WTC11 (cell line): ENCODE data around the gene DNAH11. TPM values are rescaled to one million over a fixed set of nuclear protein-coding genes. Genes with fewer than 3 reads are reported as not detected.

Experiments
- ATAC-seq: fragments of 200-7000 bp; cut with Tn5 transposase; 2 replicates; pipeline ENCODE4 v1.10.0; 2021; ENCODE audit warnings: mild to moderate bottlenecking, moderate library complexity
- CTCF ChIA-PET: fragments of 300-600 bp; sonication (Branson Sonifier 250); formaldehyde crosslinking; loops from one replicate; lab custom pipeline; 2021; ENCODE audit warnings: antibody characterized with exemption; lab: Charles Lee
- POLR2A ChIA-PET: fragments of 350-600 bp; sonication (Branson Sonifier 250); formaldehyde crosslinking; loops from one replicate; lab custom pipeline; 2021; ENCODE audit warnings: antibody characterized with exemption; lab: Charles Lee
- DNase-seq: peaks from one replicate; pipeline ENCODE4 v3.0.0; 2021; ENCODE audit warnings: low spot score
- H3K27ac Mint-ChIP-seq: 2 replicates; pipeline ENCODE4 v1.8.0; 2021; ENCODE audit warnings: mixed read lengths
- H3K27me3 Mint-ChIP-seq: 2 replicates; pipeline ENCODE4 v1.8.0; 2021; ENCODE audit warnings: low read depth, mild to moderate bottlenecking, moderate library complexity, mixed read lengths
- H3K36me3 Mint-ChIP-seq: 2 replicates; pipeline ENCODE4 v1.8.0; 2021; ENCODE audit warnings: mixed read lengths
- H3K4me1 Mint-ChIP-seq: 2 replicates; pipeline ENCODE4 v1.8.0; 2022; ENCODE audit warnings: mixed read lengths
- H3K4me3 Mint-ChIP-seq: 2 replicates; pipeline ENCODE4 v1.8.0; 2021; ENCODE audit warnings: mild to moderate bottlenecking, moderate library complexity, mixed read lengths
- H3K9me3 Mint-ChIP-seq: 2 replicates; pipeline ENCODE4 v1.8.0; 2021; ENCODE audit warnings: mixed read lengths
- ATF1 ChIP-seq: sonication (generic); formaldehyde crosslinking; IDR thresholded peaks from 2 replicates; pipeline ENCODE4 v1.8.1; 2023; ENCODE audit warnings: mild to moderate bottlenecking, moderate library complexity, missing genetic modification reagents
- ATF2 ChIP-seq: sonication (generic); formaldehyde crosslinking; IDR thresholded peaks from 2 replicates; pipeline ENCODE4 v1.8.1; 2022; ENCODE audit warnings: low read depth, missing genetic modification reagents, borderline replicate concordance
- CREM ChIP-seq: sonication (generic); formaldehyde crosslinking; IDR thresholded peaks from 2 replicates; pipeline ENCODE4 v1.8.1; 2022; ENCODE audit warnings: mild to moderate bottlenecking, missing genetic modification reagents, moderate library complexity
- ELF4 ChIP-seq: sonication (generic); formaldehyde crosslinking; IDR thresholded peaks from 2 replicates; pipeline ENCODE4 v1.8.1; 2022; ENCODE audit warnings: low read depth, mild to moderate bottlenecking, moderate library complexity, missing genetic modification reagents
- EMX1 ChIP-seq: fragments of 250-450 bp; sonication (Bioruptor Pico); IDR thresholded peaks from 2 replicates; pipeline ENCODE4 v1.8.0; 2021; ENCODE audit warnings: mild to moderate bottlenecking
- ETV6 ChIP-seq: sonication (generic); formaldehyde crosslinking; IDR thresholded peaks from 2 replicates; pipeline ENCODE4 v1.8.1; 2022; ENCODE audit warnings: mild to moderate bottlenecking, missing genetic modification reagents
- GABPB1 ChIP-seq: sonication (generic); formaldehyde crosslinking; IDR thresholded peaks from 2 replicates; pipeline ENCODE4 v1.8.1; 2023; ENCODE audit warnings: mild to moderate bottlenecking, missing genetic modification reagents
- GRHL2 ChIP-seq: fragments of 250-450 bp; sonication (Bioruptor Pico); IDR thresholded peaks from 2 replicates; pipeline ENCODE4 v1.8.0; 2022; ENCODE audit warnings: mild to moderate bottlenecking, moderate library complexity; ENCODE audit not compliant: insufficient replicate concordance, severe bottlenecking
- GTF2I ChIP-seq: fragments of 250-450 bp; sonication (Bioruptor Pico); conservative IDR thresholded peaks from 2 replicates; pipeline ENCODE4 v1.4.0; 2021; ENCODE audit warnings: mild to moderate bottlenecking
- NR2C2 ChIP-seq: sonication (generic); formaldehyde crosslinking; IDR thresholded peaks from 2 replicates; pipeline ENCODE4 v1.8.0; 2022; ENCODE audit warnings: mild to moderate bottlenecking, missing genetic modification reagents
- PREB ChIP-seq: sonication (generic); formaldehyde crosslinking; IDR thresholded peaks from 2 replicates; pipeline ENCODE4 v1.8.1; 2022; ENCODE audit warnings: mild to moderate bottlenecking, missing genetic modification reagents, moderate library complexity, borderline replicate concordance
- RORB ChIP-seq: fragments of 250-450 bp; sonication (Bioruptor Pico); IDR thresholded peaks from 2 replicates; pipeline ENCODE4 v1.9.0; 2021; ENCODE audit warnings: mild to moderate bottlenecking
- SP1 ChIP-seq: sonication (generic); formaldehyde crosslinking; conservative IDR thresholded peaks from 2 replicates; pipeline ENCODE4 v1.8.1; 2022; ENCODE audit warnings: missing genetic modification reagents
- TP53 ChIP-seq: sonication (generic); formaldehyde crosslinking; IDR thresholded peaks from 2 replicates; pipeline ENCODE4 v1.8.1; 2023; ENCODE audit warnings: mild to moderate bottlenecking, missing genetic modification reagents
- ZNF121 ChIP-seq: sonication (generic); formaldehyde crosslinking; IDR thresholded peaks from 2 replicates; pipeline ENCODE4 v1.8.0; 2023; ENCODE audit warnings: missing genetic modification reagents
- ZNF232 ChIP-seq: sonication (generic); formaldehyde crosslinking; IDR thresholded peaks from 2 replicates; pipeline ENCODE4 v1.8.0; 2022; ENCODE audit warnings: mild to moderate bottlenecking, missing genetic modification reagents
- ZNF263 ChIP-seq: sonication (generic); formaldehyde crosslinking; IDR thresholded peaks from 2 replicates; pipeline ENCODE4 v1.8.1; 2022; ENCODE audit warnings: low read depth, mild to moderate bottlenecking, moderate library complexity, missing genetic modification reagents
- ZNF425 ChIP-seq: fragments of 250-450 bp; sonication (Bioruptor Pico); conservative IDR thresholded peaks from 2 replicates; pipeline ENCODE4 v1.9.0; 2021; ENCODE audit warnings: mild to moderate bottlenecking
- total RNA-seq: library from RNA; stranded (reverse); gene quantifications from 3 replicates; pipeline ENCODE4 v1.2.3, GENCODE V29; 2021
- TF ChIP-seq, protein P1 (sequence below): sonication (generic); formaldehyde crosslinking; IDR thresholded peaks from 2 replicates; pipeline ENCODE4 v1.8.0; 2022; ENCODE audit warnings: mild to moderate bottlenecking, missing genetic modification reagents
- TF ChIP-seq, protein P2 (sequence below): sonication (generic); formaldehyde crosslinking; IDR thresholded peaks from 2 replicates; pipeline ENCODE4 v1.8.1; 2023; ENCODE audit warnings: mild to moderate bottlenecking, missing genetic modification reagents, moderate library complexity
- TF ChIP-seq, protein P3 (sequence below): fragments of 250-450 bp; sonication (Bioruptor Pico); IDR thresholded peaks from 2 replicates; pipeline ENCODE4 v1.8.0; 2021; ENCODE audit warnings: mild to moderate bottlenecking
- TF ChIP-seq, protein P4 (sequence below): sonication (generic); formaldehyde crosslinking; IDR thresholded peaks from 2 replicates; pipeline ENCODE4 v1.8.1; 2023; ENCODE audit warnings: mild to moderate bottlenecking, missing genetic modification reagents

DNAH11 gene
- total RNA-seq, 1 experiment from 2014 or later = 6.4 TPM

DNA sequence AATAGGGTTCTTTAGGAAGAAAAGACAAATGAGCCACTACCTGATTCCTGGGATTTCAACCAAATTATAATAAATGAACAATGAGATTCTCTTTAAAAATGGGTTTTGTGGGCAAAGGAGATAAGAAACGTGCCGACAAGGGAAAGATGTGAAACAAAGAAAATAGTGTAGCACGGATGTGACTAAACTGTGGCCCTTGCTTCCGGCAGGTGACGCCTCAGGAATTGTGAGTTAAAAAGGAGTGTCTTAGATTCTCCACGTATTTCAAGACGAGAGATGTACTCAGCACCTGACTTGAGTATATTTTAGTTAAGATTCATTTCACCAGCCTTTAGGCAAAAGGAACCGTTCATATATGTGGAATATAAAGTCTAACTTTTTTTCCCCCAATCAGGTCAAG, 75.9 kb downstream of the DNAH11 start (continued):
- TF ChIP-seq ATF2 (no peak), RORB (CRISPR knock-in tag) (no peak), ZNF263 (CRISPR knock-in tag) (no peak), ATF1 (CRISPR knock-in tag) (no peak), ZNF121 (CRISPR knock-in tag) (no peak), SP1 (CRISPR knock-in tag) (no peak), NR2C2 (CRISPR knock-in tag) (no peak)
- TF ChIP-seq, protein P1, sequence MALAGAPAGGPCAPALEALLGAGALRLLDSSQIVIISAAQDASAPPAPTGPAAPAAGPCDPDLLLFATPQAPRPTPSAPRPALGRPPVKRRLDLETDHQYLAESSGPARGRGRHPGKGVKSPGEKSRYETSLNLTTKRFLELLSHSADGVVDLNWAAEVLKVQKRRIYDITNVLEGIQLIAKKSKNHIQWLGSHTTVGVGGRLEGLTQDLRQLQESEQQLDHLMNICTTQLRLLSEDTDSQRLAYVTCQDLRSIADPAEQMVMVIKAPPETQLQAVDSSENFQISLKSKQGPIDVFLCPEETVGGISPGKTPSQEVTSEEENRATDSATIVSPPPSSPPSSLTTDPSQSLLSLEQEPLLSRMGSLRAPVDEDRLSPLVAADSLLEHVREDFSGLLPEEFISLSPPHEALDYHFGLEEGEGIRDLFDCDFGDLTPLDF (CRISPR knock-in tag) = no peak

DNA sequence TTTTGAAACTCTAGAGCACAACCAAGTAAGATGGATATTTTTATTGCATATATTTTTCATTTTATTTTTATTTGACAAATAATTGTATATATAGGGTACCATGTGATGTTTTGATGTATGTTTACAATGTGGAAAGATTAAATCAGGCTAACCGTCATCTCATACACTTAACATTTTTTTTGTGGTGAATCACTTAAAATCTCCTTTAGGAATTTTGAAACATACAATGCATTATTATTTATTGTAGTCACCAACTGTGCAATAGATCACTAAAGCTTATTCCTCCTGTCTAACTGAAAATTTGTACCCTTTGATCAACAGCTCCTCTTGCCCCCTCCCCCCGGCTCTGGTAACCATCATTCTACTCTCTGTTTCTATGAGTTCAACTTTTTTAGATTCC, 77.2 kb downstream of the DNAH11 start:
- ChIA-PET POLR2A (no interaction called here), CTCF (no interaction called here)
- Mint-ChIP-seq H3K4me3 (no peak overlapping the region), H3K27ac (no peak overlapping the region), H3K4me1 (no peaks in the 10 kb centered on the region), H3K36me3 (0 out of 2 replicates have a peak, but pooled peaks cover 3% of the 10 kb centered on the region), H3K9me3 (0 out of 2 replicates have a peak, but pooled peaks cover 3% of the 10 kb centered on the region), H3K27me3 (no peaks in the 10 kb centered on the region)
- DNase-seq (no peak), ATAC-seq (no peak)
- TF ChIP-seq ZNF232 (no peak), GRHL2 (CRISPR knock-in tag) (no peak), PREB (no peak), GABPB1 (CRISPR knock-in tag) (no peak), CREM (CRISPR knock-in tag) (no peak), RORB (CRISPR knock-in tag) (no peak), TP53 (CRISPR knock-in tag) (no peak), GTF2I (CRISPR knock-in tag) (no peak), ELF4 (CRISPR knock-in tag) (no peak), ETV6 (CRISPR knock-in tag) (no peak), ATF1 (CRISPR knock-in tag) (no peak), EMX1 (no peak), ZNF425 (CRISPR knock-in tag) (no peak)
- TF ChIP-seq, protein P2, sequence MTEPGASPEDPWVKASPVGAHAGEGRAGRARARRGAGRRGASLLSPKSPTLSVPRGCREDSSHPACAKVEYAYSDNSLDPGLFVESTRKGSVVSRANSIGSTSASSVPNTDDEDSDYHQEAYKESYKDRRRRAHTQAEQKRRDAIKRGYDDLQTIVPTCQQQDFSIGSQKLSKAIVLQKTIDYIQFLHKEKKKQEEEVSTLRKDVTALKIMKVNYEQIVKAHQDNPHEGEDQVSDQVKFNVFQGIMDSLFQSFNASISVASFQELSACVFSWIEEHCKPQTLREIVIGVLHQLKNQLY (CRISPR knock-in tag) = no peak
- TF ChIP-seq, protein P3, sequence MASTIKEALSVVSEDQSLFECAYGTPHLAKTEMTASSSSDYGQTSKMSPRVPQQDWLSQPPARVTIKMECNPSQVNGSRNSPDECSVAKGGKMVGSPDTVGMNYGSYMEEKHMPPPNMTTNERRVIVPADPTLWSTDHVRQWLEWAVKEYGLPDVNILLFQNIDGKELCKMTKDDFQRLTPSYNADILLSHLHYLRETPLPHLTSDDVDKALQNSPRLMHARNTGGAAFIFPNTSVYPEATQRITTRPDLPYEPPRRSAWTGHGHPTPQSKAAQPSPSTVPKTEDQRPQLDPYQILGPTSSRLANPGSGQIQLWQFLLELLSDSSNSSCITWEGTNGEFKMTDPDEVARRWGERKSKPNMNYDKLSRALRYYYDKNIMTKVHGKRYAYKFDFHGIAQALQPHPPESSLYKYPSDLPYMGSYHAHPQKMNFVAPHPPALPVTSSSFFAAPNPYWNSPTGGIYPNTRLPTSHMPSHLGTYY = no peak
- TF ChIP-seq, protein P4, sequence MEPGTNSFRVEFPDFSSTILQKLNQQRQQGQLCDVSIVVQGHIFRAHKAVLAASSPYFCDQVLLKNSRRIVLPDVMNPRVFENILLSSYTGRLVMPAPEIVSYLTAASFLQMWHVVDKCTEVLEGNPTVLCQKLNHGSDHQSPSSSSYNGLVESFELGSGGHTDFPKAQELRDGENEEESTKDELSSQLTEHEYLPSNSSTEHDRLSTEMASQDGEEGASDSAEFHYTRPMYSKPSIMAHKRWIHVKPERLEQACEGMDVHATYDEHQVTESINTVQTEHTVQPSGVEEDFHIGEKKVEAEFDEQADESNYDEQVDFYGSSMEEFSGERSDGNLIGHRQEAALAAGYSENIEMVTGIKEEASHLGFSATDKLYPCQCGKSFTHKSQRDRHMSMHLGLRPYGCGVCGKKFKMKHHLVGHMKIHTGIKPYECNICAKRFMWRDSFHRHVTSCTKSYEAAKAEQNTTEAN = no peak
